Glutamatergic neuron (in vitro differentiated cells): ENCODE measurements around the gene THBS1. TPM values are rescaled to one million over a fixed set of nuclear protein-coding genes. Genes with fewer than 3 reads are reported as not detected.

Experiments
- DNase-seq: peaks from one replicate; pipeline ENCODE4 v3.0.0; 2022
- H3K27ac Mint-ChIP-seq: one replicate; pipeline ENCODE4 v1.8.0; 2020; ENCODE audit warnings: mild to moderate bottlenecking, mixed read lengths, inconsistent platforms; ENCODE audit not compliant: unreplicated experiment
- H3K27me3 Mint-ChIP-seq: one replicate; pipeline ENCODE4 v1.8.0; 2020; ENCODE audit warnings: mild to moderate bottlenecking, moderate library complexity, mixed read lengths, inconsistent platforms; ENCODE audit not compliant: unreplicated experiment
- H3K36me3 Mint-ChIP-seq: one replicate; pipeline ENCODE4 v1.8.0; 2020; ENCODE audit warnings: mild to moderate bottlenecking, mixed read lengths, inconsistent platforms; ENCODE audit not compliant: unreplicated experiment
- H3K4me1 Mint-ChIP-seq: one replicate; pipeline ENCODE4 v1.8.0; 2020; ENCODE audit warnings: mild to moderate bottlenecking, low read depth, mixed read lengths, inconsistent platforms; ENCODE audit not compliant: unreplicated experiment
- H3K4me3 Mint-ChIP-seq: one replicate; pipeline ENCODE4 v1.8.0; 2020; ENCODE audit warnings: mild to moderate bottlenecking, mixed read lengths, inconsistent platforms; ENCODE audit not compliant: unreplicated experiment
- H3K9me3 Mint-ChIP-seq: one replicate; pipeline ENCODE4 v1.8.0; 2020; ENCODE audit warnings: mild to moderate bottlenecking, moderate library complexity, mixed read lengths, inconsistent platforms; ENCODE audit not compliant: unreplicated experiment
- total RNA-seq: library from RNA; stranded (reverse); fragmentation: NEBNext Ultra II Directional; extraction: Animal tissue kit (Norgen Biotek cat#: 25700); gene quantifications from one replicate; pipeline ENCODE4 v1.2.1, GENCODE V29; 2021; ENCODE audit not compliant: unreplicated experiment
- TF ChIP-seq, protein P1 (sequence below): fragments of 200-600 bp; sonication (generic); IDR thresholded peaks from one replicate; pipeline ENCODE4 v1.5.0; 2021; ENCODE audit not compliant: partially characterized antibody, unreplicated experiment

The THBS1 gene
- total RNA-seq, 1 donor from 2014 or later = 0.83 TPM

DNA sequence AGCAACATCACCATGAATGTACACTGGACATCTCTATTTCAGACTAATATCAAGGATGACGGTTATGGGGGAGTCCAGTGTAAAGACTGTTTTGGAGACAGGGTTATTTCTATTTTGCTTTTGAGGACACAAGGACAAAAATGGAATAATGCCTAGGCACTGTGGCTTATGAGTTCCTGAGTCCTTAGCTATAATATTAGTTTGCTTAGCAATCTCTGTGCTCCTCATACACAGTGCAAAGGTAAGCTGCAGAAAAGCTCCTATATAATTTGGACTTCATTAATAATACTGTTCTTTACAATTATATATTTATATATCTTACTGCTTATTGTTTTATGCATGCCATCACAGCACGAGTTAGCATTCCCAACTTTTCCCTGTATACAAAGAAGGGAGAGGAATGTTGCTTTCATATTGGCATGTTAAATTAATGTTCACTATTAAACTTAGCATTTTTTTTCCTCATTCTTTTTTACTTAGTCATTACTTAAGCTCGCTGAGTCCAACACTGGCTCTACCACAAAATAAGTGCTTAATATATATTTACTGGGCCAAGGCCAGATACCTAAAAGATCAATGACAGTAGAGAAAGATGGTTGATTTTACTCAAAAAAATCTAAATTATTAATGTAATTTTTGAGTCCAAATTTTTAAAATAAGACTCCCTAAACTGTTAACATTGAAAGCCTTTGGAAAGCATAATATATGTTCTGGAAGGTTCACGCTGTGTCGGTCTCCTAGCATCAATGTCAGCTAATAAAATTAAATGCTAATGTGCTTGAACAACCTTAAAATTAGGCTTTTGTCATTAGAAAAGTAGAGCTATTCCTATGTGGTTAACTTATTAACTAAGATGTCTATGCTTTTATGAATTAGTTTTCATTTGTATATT, 13.8 kb downstream of the THBS1 start:
- Mint-ChIP-seq H3K27ac (no peak overlapping the region), H3K27me3 (no peaks in the 10 kb centered on the region), H3K4me1 (no peaks in the 10 kb centered on the region), H3K4me3 (no peak overlapping the region), H3K9me3 (no peaks in the 10 kb centered on the region), H3K36me3 (no peaks in the 10 kb centered on the region)
- TF ChIP-seq, protein P1, sequence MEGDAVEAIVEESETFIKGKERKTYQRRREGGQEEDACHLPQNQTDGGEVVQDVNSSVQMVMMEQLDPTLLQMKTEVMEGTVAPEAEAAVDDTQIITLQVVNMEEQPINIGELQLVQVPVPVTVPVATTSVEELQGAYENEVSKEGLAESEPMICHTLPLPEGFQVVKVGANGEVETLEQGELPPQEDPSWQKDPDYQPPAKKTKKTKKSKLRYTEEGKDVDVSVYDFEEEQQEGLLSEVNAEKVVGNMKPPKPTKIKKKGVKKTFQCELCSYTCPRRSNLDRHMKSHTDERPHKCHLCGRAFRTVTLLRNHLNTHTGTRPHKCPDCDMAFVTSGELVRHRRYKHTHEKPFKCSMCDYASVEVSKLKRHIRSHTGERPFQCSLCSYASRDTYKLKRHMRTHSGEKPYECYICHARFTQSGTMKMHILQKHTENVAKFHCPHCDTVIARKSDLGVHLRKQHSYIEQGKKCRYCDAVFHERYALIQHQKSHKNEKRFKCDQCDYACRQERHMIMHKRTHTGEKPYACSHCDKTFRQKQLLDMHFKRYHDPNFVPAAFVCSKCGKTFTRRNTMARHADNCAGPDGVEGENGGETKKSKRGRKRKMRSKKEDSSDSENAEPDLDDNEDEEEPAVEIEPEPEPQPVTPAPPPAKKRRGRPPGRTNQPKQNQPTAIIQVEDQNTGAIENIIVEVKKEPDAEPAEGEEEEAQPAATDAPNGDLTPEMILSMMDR = no peak
- no peak for DNase-seq

DNA sequence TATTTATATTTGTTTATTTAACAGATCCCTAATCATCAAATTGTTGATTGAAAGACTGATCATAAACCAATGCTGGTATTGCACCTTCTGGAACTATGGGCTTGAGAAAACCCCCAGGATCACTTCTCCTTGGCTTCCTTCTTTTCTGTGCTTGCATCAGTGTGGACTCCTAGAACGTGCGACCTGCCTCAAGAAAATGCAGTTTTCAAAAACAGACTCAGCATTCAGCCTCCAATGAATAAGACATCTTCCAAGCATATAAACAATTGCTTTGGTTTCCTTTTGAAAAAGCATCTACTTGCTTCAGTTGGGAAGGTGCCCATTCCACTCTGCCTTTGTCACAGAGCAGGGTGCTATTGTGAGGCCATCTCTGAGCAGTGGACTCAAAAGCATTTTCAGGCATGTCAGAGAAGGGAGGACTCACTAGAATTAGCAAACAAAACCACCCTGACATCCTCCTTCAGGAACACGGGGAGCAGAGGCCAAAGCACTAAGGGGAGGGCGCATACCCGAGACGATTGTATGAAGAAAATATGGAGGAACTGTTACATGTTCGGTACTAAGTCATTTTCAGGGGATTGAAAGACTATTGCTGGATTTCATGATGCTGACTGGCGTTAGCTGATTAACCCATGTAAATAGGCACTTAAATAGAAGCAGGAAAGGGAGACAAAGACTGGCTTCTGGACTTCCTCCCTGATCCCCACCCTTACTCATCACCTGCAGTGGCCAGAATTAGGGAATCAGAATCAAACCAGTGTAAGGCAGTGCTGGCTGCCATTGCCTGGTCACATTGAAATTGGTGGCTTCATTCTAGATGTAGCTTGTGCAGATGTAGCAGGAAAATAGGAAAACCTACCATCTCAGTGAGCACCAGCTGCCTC, 14.7 kb downstream of the THBS1 start:
- Mint-ChIP-seq H3K27ac (no peak overlapping the region), H3K27me3 (no peaks in the 10 kb centered on the region), H3K9me3 (no peaks in the 10 kb centered on the region)

DNA sequence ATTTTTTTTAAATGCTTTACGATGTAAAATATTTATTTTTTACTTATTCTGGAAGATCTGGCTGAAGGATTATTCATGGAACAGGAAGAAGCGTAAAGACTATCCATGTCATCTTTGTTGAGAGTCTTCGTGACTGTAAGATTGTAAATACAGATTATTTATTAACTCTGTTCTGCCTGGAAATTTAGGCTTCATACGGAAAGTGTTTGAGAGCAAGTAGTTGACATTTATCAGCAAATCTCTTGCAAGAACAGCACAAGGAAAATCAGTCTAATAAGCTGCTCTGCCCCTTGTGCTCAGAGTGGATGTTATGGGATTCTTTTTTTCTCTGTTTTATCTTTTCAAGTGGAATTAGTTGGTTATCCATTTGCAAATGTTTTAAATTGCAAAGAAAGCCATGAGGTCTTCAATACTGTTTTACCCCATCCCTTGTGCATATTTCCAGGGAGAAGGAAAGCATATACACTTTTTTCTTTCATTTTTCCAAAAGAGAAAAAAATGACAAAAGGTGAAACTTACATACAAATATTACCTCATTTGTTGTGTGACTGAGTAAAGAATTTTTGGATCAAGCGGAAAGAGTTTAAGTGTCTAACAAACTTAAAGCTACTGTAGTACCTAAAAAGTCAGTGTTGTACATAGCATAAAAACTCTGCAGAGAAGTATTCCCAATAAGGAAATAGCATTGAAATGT, 15.6 kb downstream of the THBS1 start:
- no peak overlapping the region for H3K4me3 Mint-ChIP-seq
- H3K4me1 Mint-ChIP-seq = no peaks in the 10 kb centered on the region
- no peaks in the 10 kb centered on the region for H3K9me3 Mint-ChIP-seq
- H3K27ac Mint-ChIP-seq = no peak overlapping the region
- TF ChIP-seq, protein P1 = no peak
- H3K36me3 Mint-ChIP-seq = no peaks in the 10 kb centered on the region
- DNase-seq = no peak
- no peaks in the 10 kb centered on the region for H3K27me3 Mint-ChIP-seq

More for the DNA sequence above, 14.7 kb downstream of the THBS1 start:
- Mint-ChIP-seq H3K4me1 (no peaks in the 10 kb centered on the region), H3K4me3 (no peak overlapping the region), H3K36me3 (no peaks in the 10 kb centered on the region)
- no peak for DNase-seq
- TF ChIP-seq, protein P1 = no peak

DNA sequence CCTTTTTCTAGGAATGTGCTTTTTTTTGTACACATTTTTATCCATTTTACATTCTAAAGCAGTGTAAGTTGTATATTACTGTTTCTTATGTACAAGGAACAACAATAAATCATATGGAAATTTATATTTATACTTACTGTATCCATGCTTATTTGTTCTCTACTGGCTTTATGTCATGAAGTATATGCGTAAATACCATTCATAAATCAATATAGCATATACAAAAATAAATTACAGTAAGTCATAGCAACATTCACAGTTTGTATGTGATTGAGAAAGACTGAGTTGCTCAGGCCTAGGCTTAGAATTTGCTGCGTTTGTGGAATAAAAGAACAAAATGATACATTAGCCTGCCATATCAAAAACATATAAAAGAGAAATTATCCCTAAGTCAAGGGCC, 16.5 kb downstream of the THBS1 start:
- H3K27me3 Mint-ChIP-seq = no peaks in the 10 kb centered on the region
- TF ChIP-seq, protein P1 = no peak
- no peaks in the 10 kb centered on the region for H3K9me3 Mint-ChIP-seq
- DNase-seq = no peak
- H3K4me3 Mint-ChIP-seq = no peak overlapping the region
- H3K36me3 Mint-ChIP-seq = no peaks in the 10 kb centered on the region
- no peaks in the 10 kb centered on the region for H3K4me1 Mint-ChIP-seq
- H3K27ac Mint-ChIP-seq = no peak overlapping the region
